NCI-H2196 (cell line): ENCODE results near the gene TRAM2.

Source experiments
- DNase-seq: peaks from one replicate; lab custom pipeline; 2025; ENCODE audit not compliant: unreplicated experiment; lab: John Stamatoyannopoulos, UW

TRAM2 gene

GRCh38 chr6:52547647-52548352 lies 29.1 kb downstream of the TRAM2 start:
- DNase-seq = no peak

GRCh38 chr6:52546678-52547077 lies 30.2 kb downstream of the TRAM2 start:
- DNase-seq = no peak

GRCh38 chr6:52546192-52546591 lies 30.7 kb downstream of the TRAM2 start:
- DNase-seq = no peak

- no peak for DNase-seq
These were observed 31.3 kb downstream of the TRAM2 start for GRCh38 chr6:52545406-52546119.

GRCh38 chr6:52544602-52545405 lies 32.1 kb downstream of the TRAM2 start:
- DNase-seq = no peak

- DNase-seq = no peak
These were observed 32.9 kb downstream of the TRAM2 start for GRCh38 chr6:52543729-52544601.

GRCh38 chr6:52543262-52543661 lies 33.6 kb downstream of the TRAM2 start:
- DNase-seq = no peak

GRCh38 chr6:52541135-52541534 lies 35.7 kb downstream of the TRAM2 start:
- DNase-seq = no peak

GRCh38 chr6:52540286-52540902 lies 36.5 kb downstream of the TRAM2 start:
- no peak for DNase-seq

- no peak for DNase-seq
These were observed 37.3 kb downstream of the TRAM2 start for GRCh38 chr6:52539607-52540006.

GRCh38 chr6:52538901-52539354 lies 37.9 kb downstream of the TRAM2 start:
- DNase-seq = no peak

GRCh38 chr6:52538252-52538900 lies 38.5 kb downstream of the TRAM2 start:
- DNase-seq = no peak

GRCh38 chr6:52537001-52537753 lies 39.7 kb downstream of the TRAM2 start:
- no peak for DNase-seq

GRCh38 chr6:52536424-52536916 lies 40.4 kb downstream of the TRAM2 start:
- no peak for DNase-seq

GRCh38 chr6:52535711-52536423 lies 41.0 kb downstream of the TRAM2 start:
- no peak for DNase-seq

GRCh38 chr6:52534966-52535390 lies 41.9 kb downstream of the TRAM2 start:
- no peak for DNase-seq

GRCh38 chr6:52534363-52534762 lies 42.5 kb downstream of the TRAM2 start:
- no peak for DNase-seq

- no peak for DNase-seq
These were observed 43.4 kb downstream of the TRAM2 start for GRCh38 chr6:52533491-52533890.
